GM21423 (cell line): ENCODE results near the gene NPW.

ENCODE experiments used
- ATAC-seq: cut with Tn5 transposase; IDR thresholded peaks from one replicate; pipeline ENCODE4 v1.9.1; 2021; ENCODE audit warnings: mild to moderate bottlenecking, moderate library complexity; ENCODE audit not compliant: unreplicated experiment

NPW gene

GRCh38 chr16:1984347-1985225, 35.0 kb upstream of the NPW start:
- no peak for ATAC-seq

- no peak for ATAC-seq
Observed at GRCh38 chr16:1985466-1986150, 34.0 kb upstream of the NPW start.

DNA sequence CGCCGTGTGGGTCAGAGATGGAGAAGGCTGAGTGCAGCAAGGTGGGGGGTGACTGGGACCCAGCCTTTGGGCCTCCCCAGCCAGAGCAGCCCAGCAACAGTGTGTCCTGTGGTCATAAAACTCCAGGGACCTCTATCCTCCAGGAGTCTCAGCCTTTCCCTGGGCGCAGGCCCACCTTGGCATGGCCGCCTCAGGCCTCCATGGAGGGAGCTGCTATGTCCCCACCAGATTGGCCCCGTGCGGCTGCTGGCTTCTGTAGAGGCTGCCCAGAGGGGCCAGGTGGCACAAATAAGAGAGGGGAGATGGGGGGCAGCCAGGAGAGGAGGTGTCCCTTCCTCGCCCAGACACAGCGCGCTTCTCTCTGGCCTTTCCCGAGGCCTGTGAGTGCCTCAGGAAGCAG, 32.4 kb upstream of the NPW start:
- ATAC-seq: no peak

DNA sequence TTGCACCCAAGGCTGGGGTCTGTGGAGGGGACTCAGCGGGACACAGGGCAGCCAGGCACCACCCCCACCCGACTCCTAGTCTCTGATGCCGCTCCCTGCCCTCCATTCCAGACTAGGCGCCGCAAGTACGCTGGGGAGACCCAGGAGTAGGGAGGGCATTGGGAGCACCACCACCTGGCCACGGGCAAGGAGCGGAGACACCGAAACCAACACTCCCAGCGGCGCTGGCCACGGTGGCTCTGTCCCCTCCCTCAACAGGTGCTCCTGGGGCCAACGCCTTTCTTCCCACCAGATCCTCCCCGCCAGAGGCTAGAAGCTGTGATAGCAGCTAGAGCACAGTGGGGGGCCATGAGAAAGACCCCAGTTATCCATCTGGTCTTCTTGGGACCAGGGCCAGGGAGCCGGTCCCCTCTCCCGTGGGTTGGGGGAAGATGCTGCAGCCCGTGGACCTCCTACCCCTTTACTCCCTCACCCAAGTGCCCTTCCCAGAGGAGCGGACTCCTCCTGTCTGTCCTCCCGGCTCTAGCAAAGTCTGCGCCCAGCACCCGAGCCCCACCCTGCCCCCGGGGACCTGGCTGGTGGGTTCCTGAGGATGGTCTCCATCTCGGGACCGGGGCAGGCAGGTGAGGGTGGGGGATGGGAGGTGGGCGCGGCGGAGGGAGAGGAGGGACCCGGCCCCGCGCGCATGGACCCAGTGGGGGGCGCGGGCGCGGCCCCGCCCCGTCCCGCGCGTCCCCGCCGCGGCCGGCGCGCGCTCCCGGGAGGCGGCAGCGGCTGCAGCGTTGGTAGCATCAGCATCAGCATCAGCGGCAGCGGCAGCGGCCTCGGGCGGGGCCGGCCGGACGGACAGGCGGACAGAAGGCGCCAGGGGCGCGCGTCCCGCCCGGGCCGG, 30.1 kb upstream of the NPW start, which contains the start of gene SYNGR3:
Gene SYNGR3, plus strand, starts transcription at position 762 of the 892 bp plus-strand sequence. CDS start 133 bp downstream, outside the sequence.
- ATAC-seq: no peak

DNA sequence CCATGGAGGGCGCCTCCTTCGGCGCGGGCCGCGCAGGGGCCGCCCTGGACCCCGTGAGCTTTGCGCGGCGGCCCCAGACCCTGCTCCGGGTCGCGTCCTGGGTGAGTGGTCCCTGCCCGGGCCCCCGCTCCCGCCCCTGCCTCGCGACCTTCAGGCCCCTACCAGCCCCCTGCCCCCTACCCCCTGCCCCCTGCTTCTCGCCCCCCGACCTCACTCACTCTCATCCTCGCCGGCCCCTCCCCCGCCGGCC, 29.6 kb upstream of the NPW start:
- ATAC-seq: no peak

DNA sequence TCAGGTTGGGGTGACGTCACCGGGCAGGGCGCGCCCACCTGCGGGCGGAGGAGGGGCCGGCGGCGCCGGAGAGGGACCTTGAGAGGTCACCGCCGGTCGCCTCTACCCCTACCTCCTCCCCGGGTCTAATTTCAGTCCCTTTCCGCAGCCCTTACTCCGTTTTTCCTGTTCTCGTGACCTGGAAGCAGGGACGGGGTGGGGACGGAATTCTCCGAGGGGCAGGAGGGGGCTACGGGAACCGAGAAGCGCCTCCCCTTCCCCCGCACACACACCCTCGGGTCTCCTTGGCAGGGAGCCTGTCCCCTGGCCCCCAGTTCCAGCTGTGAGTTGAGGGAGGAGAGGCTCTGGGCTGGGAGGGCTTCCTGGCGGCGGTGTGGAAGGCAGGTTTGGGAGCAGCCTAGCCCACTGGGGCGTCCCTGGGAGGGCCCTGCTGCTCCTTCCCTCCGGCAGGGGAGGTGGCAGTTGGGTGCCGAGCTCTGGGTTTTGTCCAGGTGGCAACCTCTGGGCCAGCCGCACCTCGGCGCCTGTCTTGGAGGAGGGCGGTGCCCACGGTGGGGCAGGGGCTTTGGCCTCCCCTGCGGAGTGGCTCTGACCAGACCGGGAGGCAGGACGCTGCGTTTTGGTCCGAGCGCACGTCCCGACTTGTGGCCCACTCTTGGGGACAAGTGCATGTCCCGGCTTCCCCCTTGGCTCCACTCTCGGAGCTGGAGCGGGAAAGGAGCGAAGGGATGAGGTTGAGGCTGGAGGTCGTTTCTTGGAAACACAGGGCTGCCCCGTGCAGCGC, 29.0 kb upstream of the NPW start:
- ATAC-seq: no peak

DNA sequence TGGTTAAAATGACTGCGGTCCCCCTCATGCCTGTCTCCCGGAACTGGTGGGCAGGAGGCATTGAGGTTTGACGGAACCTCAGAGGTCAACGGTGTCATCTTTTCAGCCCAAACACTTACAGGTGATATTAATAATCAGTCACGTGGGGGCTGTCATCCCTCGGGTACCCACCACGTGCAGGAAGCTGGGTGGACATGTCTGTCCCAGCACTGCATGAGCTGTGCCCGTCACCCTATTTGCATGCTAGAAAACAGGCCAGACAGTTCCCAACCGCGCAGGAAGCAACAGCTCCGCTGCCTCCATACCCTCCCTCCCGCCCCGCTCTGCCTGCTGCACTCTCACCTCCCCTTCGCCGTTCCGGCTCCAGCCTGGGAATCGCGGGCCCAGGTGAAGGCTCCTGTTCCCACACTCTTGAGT, 28.4 kb upstream of the NPW start:
- ATAC-seq: peak; percentile 37

- no peak for ATAC-seq
Observed at GRCh38 chr16:1991588-1991947, 28.0 kb upstream of the NPW start.

DNA sequence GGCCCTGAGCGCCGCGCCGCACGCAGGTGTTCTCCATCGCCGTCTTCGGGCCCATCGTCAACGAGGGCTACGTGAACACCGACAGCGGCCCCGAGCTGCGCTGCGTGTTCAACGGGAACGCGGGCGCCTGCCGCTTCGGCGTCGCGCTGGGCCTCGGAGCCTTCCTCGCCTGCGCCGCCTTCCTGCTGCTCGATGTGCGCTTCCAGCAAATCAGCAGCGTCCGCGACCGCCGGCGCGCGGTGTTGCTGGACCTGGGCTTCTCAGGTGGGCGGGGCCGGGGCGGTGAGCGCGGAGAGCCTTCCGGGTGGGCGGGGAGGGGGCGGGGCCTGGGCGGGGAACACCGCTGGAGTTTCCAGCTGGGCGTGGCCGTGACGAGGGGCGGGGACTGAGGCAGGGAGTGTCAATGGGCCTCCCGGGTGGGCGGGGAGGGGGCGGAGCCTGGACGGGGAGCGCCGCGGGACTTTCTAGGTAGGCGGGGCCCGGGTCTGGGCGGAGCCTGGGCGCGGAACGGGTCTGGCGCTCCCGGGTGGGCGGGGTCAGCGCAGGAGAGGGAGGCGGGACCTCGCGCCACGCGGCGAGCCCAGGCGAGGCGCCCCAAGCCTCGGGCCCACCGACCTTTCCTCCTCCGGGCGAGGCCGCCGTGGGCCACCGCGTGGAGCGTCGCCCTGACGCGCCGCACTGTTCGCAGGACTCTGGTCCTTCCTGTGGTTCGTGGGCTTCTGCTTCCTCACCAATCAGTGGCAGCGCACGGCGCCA, 27.5 kb upstream of the NPW start:
- ATAC-seq: peak; percentile 53

GRCh38 chr16:1992704-1993317, 26.8 kb upstream of the NPW start:
- no peak for ATAC-seq

DNA sequence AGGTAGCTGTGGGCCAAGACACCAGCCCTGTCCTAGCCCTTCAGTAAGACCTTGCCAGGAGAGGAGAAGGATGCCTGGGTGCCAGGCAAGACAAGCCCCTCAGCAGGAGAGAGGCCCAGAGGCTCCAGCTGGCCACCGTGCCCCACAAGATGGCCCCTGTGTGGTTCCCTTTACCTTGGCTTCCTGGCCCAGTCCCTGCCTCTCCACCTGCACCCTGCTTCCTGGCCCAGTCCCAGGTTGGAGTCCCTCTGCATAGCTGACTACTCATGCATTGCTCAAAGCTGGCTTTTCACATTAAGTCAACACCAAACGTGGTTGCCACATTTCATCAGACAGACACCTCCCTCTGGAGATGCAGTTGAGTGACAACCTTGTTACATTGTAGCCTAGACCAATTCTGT, 25.9 kb upstream of the NPW start:
- ATAC-seq: no peak

DNA sequence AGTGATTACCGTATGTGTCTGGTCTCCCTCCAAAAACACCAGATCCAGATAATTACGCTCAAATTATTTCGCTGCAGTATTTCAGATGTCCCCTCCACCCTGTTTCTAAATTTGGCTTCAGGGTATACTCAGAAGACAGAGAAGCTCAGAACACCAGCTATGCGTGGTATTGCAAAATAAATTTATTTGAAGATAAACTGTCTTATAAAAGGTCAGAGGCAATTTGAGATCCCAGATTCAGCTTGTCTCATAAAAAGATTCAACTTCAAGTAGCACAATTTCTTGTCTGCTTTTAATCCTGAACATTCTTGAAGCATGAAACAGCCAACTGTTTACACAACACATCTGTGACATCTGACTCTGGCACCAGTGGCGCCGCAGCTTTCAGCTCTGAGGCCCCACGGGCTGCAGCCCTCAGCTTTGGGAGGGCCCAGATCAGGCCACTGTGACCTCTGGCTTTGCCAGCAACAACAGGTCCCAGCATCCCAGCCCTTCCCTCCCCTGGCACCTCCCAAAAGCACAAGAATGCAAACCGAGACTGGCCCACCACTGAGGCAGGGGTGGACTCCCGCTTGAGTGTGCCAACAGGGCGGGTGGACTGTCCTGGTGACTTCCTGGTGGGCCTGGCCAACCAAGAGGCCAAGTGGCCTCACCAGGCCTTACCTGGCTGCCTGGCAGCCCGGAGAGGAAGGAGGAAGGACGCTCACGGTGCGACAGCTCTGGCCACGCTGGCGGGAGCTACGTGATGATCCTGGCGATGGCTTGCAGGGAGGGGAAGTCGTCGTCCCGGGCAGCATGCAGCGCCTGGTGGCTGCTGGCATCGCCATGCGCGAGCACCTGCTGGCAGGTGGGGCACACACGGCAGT, 21.9 kb upstream of the NPW start:
- ATAC-seq: no peak

DNA sequence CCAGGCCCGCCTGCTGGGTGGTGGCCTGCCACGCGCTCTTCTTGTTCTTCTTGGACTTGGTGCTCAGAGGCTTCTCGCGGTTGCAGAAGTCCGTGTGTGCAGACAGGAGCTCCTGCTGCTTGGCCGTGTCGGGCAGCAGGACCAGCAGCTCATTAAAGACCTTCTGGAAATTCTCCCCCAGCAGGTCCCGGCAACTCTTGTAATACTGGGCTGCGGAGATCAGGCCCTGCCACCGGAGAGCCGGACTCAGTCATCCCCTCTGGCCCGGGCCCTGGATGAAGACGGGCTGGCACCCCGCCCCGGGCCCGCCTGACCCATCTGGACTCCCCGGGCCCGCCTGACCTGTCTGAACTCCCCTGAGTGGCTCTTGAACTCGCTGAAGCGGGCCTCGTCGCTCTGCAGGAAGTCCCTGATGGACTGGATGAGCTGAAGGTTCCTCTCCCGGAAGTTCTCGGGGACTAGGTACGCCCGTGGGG, 21.2 kb upstream of the NPW start:
- ATAC-seq: no peak

- no peak for ATAC-seq
Observed at GRCh38 chr16:1998852-1999801, 20.5 kb upstream of the NPW start.

- ATAC-seq: no peak
Observed at GRCh38 chr16:1999866-2000514, 19.6 kb upstream of the NPW start.

DNA sequence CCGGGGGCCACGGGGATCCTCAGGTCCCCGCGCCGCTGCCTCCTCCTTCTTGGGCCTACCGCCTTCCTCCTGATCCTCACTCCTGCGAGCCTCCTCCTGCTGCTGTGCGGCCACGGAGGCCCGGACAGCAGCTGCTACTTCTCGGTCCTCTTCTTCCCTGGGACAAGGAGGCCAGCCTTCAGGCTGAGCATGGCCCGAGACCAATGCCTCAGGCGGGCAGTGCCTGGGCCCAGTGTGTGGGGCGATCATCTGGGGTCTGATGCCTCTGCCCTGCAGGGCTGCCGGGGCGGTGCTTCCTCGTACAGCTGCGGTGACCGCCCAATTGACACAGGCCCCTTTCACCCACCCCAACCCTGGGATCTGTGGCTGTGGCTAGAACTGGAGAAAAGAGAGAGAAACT, 18.6 kb upstream of the NPW start:
- no peak for ATAC-seq
